Measurements from ENCODE around the gene SUV39H2.

DNA sequence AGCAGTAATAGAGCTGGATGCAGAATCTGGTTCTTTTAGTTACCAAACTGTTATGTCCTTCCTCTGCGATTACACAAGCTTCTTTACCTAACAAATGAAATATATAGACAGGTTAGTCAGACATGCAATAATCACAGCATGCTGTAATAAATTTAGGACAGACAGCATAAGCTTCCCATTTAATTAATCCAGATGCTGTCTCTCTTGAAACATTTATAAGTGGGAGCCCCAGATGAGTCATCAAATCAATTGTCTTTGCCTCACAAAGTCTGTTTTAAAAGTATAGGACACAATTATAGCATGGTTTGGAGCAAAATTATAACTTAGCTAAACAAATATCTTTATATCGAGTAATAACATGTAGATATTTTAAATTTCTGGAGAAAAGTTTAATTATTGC is 42.5 kb upstream of the SUV39H2 start:
- TF ChIP-seq POLR2AphosphoS5 (IDR thresholded peaks at IDR 0.05) = no peak
- TF ChIP-seq, protein P1, sequence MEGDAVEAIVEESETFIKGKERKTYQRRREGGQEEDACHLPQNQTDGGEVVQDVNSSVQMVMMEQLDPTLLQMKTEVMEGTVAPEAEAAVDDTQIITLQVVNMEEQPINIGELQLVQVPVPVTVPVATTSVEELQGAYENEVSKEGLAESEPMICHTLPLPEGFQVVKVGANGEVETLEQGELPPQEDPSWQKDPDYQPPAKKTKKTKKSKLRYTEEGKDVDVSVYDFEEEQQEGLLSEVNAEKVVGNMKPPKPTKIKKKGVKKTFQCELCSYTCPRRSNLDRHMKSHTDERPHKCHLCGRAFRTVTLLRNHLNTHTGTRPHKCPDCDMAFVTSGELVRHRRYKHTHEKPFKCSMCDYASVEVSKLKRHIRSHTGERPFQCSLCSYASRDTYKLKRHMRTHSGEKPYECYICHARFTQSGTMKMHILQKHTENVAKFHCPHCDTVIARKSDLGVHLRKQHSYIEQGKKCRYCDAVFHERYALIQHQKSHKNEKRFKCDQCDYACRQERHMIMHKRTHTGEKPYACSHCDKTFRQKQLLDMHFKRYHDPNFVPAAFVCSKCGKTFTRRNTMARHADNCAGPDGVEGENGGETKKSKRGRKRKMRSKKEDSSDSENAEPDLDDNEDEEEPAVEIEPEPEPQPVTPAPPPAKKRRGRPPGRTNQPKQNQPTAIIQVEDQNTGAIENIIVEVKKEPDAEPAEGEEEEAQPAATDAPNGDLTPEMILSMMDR (IDR thresholded peaks at IDR 0.05) = no peak

Measured in suprapubic skin (tissue), 3 donors.